Measurements from ENCODE around the gene ERC2.

DNA sequence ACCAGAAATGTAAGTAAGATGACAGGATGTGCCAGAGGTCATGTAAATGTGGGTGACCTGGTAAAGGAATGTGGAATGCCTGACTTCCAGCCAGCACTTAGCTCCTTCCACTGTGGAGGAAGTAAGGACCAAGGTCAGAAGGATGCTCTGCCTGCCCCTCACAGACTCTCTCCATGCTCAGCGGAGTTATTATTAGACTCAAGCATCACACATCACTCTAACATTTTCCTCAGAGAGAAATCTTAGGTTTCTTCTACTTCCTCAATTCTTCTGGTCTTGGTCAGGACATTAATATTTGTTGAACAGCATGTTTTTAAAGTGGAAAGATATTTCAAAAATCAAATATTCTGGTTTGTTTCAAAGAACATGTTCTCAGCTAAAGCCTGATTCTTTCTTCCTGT, 749.7 kb downstream of the ERC2 start:
- TF ChIP-seq, protein P1, sequence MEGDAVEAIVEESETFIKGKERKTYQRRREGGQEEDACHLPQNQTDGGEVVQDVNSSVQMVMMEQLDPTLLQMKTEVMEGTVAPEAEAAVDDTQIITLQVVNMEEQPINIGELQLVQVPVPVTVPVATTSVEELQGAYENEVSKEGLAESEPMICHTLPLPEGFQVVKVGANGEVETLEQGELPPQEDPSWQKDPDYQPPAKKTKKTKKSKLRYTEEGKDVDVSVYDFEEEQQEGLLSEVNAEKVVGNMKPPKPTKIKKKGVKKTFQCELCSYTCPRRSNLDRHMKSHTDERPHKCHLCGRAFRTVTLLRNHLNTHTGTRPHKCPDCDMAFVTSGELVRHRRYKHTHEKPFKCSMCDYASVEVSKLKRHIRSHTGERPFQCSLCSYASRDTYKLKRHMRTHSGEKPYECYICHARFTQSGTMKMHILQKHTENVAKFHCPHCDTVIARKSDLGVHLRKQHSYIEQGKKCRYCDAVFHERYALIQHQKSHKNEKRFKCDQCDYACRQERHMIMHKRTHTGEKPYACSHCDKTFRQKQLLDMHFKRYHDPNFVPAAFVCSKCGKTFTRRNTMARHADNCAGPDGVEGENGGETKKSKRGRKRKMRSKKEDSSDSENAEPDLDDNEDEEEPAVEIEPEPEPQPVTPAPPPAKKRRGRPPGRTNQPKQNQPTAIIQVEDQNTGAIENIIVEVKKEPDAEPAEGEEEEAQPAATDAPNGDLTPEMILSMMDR (IDR thresholded peaks at IDR 0.05; ENCODE audit: extremely low read depth in 1 of 2, insufficient read depth in 1 of 2, low read depth in 1 of 2, low read length in 2 of 2): no peak
- TF ChIP-seq MYC (IDR thresholded peaks at IDR 0.05; ENCODE audit: low read depth, low read length) (no peak), POLR2AphosphoS5 (IDR thresholded peaks at IDR 0.05; ENCODE audit: insufficient read depth, low read depth, low read length) (no peak), JUN (IDR thresholded peaks at IDR 0.05; ENCODE audit: borderline replicate concordance, insufficient read depth, insufficient read length, low read depth) (no peak), POLR2A (IDR thresholded peaks at IDR 0.05; ENCODE audit: low read depth, low read length) (no peak), GATA2 (IDR thresholded peaks at IDR 0.05; ENCODE audit: insufficient read depth, insufficient read length, low read depth, low read length) (no peak), EZH2 (IDR thresholded peaks at IDR 0.05; ENCODE audit: borderline replicate concordance, low read depth, low read length, severe bottlenecking) (no peak)
- TF ChIP-seq, protein P2, sequence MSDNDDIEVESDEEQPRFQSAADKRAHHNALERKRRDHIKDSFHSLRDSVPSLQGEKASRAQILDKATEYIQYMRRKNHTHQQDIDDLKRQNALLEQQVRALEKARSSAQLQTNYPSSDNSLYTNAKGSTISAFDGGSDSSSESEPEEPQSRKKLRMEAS (IDR thresholded peaks at IDR 0.05; ENCODE audit: insufficient read depth, insufficient read length): no peak
